CD4-positive, alpha-beta T cell (primary cell): ENCODE measurements around the gene SUMF1. TPM values are rescaled to one million over a fixed set of nuclear protein-coding genes. Genes with fewer than 3 reads are reported as not detected.

ENCODE experiments used
- ATAC-seq: fragments of 200-7000 bp; cut with Tn5 transposase; one replicate; pipeline ENCODE4 v1.10.0; 2022; ENCODE audit warnings: mild to moderate bottlenecking; ENCODE audit not compliant: poor library complexity
- CTCF ChIA-PET: fragments of 350-600 bp; sonication (Branson Sonifier 250); formaldehyde crosslinking; loops from one replicate; lab custom pipeline; 2021; ENCODE audit warnings: antibody characterized with exemption, inconsistent platforms; lab: Charles Lee
- POLR2A ChIA-PET: fragments of 350-600 bp; sonication (Branson Sonifier 250); formaldehyde crosslinking; loops from one replicate; lab custom pipeline; 2021; ENCODE audit warnings: antibody characterized with exemption, inconsistent platforms; lab: Charles Lee
- DNase-seq, 14 experiments: peaks; one replicate each; pipeline ENCODE4 v3.0.0-alpha.2; 2013 to 2020; ENCODE audit warnings: mixed read lengths in 2 of 14
- H3K27ac ChIP-seq, 2 donors: one replicate each; pipeline versions ENCODE4 v1.5.1 to v1.7.0; 2013; ENCODE audit warnings: low read length in 2 of 2, low read depth in 1 of 2, mild to moderate bottlenecking in 1 of 2
- H3K27me3 ChIP-seq, 2 experiments: 1 replicate in 1 of 2; 2 replicates in 1 of 2; pipeline versions ENCODE4 v1.6.1 to v1.7.0; 2013; ENCODE audit warnings: low read length in 2 of 2, control low read depth in 1 of 2, mild to moderate bottlenecking in 1 of 2, moderate library complexity in 1 of 2; ENCODE audit not compliant: insufficient read depth in 2 of 2, control insufficient read depth in 1 of 2
- H3K36me3 ChIP-seq: one replicate; pipeline ENCODE4 v1.6.1; 2013; ENCODE audit warnings: low read length, control low read depth; ENCODE audit not compliant: insufficient read depth
- H3K4me1 ChIP-seq: one replicate; pipeline ENCODE4 v1.6.1; 2013; ENCODE audit warnings: low read length, control low read depth; ENCODE audit not compliant: insufficient read depth
- H3K4me3 ChIP-seq: one replicate; pipeline ENCODE4 v1.5.1; 2013; ENCODE audit warnings: mild to moderate bottlenecking, low read length, moderate library complexity
- H3K9me3 ChIP-seq, 2 experiments: 1 replicate in 1 of 2; 2 replicates in 1 of 2; pipeline versions ENCODE4 v1.6.1 to v1.7.0; 2013; ENCODE audit warnings: low read length in 2 of 2, mild to moderate bottlenecking in 2 of 2, control low read depth in 1 of 2, moderate library complexity in 1 of 2; ENCODE audit not compliant: control insufficient read depth in 1 of 2, insufficient read depth in 1 of 2
- H3K27ac Mint-ChIP-seq: one replicate; pipeline ENCODE4 v1.8.0; 2020; ENCODE audit warnings: mixed read lengths
- H3K27me3 Mint-ChIP-seq: one replicate; pipeline ENCODE4 v1.8.0; 2021; ENCODE audit warnings: mixed read lengths
- H3K36me3 Mint-ChIP-seq: one replicate; pipeline ENCODE4 v1.8.0; 2021; ENCODE audit warnings: low read depth, mixed read lengths
- H3K4me1 Mint-ChIP-seq: one replicate; pipeline ENCODE4 v1.8.0; 2021; ENCODE audit warnings: low read depth, mixed read lengths
- H3K4me3 Mint-ChIP-seq: one replicate; pipeline ENCODE4 v1.8.0; 2020; ENCODE audit warnings: mild to moderate bottlenecking, mixed read lengths
- H3K9me3 Mint-ChIP-seq: one replicate; pipeline ENCODE4 v1.8.0; 2020; ENCODE audit warnings: mixed read lengths
- CTCF ChIP-seq: fragments of 200-600 bp; IDR thresholded peaks from one replicate; pipeline ENCODE4 v1.8.0; 2022; ENCODE audit warnings: antibody characterized with exemption, mild to moderate bottlenecking
- intact Hi-C, 2 experiments: fragments of 100-400 bp; cut with DNase I in 1 of 2; cut with micrococcal nuclease in 1 of 2; formaldehyde crosslinking; loops; one replicate each; pipeline versions ENCODE4 v1.15.1 to v1.9.0; 2023 to 2025; cut with DNase I, micrococcal nuclease
- total RNA-seq, 174 experiments: library from RNA in 2 of 174; stranded (reverse) in 2 of 174; gene quantifications; one replicate each; pipeline ENCODE4 v1.2.3 and lab custom pipeline; 2021 to 2026

The SUMF1 gene
- total RNA-seq, 2 experiments from 2014 or later = 7.0 to 8.1 TPM

GRCh38 chr3:4336850-4337546, 130.1 kb downstream of the SUMF1 start:
- no peak for TF ChIP-seq CTCF
- ChIA-PET CTCF (no interaction called here), POLR2A (no interaction called here)
- Mint-ChIP-seq H3K27ac (no peak overlapping the region), H3K4me3 (no peak overlapping the region), H3K27me3 (no peaks in the 10 kb centered on the region), H3K4me1 (no peaks in the 10 kb centered on the region), H3K36me3 (no peaks in the 10 kb centered on the region), H3K9me3 (no peaks in the 10 kb centered on the region)
- no peak overlapping the region for H3K4me3 ChIP-seq
- no peaks in the 10 kb centered on the region for H3K36me3 ChIP-seq
- intact Hi-C loops = no loop called here
- DNase-seq (no peak), ATAC-seq (no peak)
- no peaks in the 10 kb centered on the region for H3K4me1 ChIP-seq
- no peaks in the 10 kb centered on the region for H3K27me3 ChIP-seq
- no peak overlapping the region for H3K27ac ChIP-seq
- H3K9me3 ChIP-seq = no peaks in the 10 kb centered on the region

DNA sequence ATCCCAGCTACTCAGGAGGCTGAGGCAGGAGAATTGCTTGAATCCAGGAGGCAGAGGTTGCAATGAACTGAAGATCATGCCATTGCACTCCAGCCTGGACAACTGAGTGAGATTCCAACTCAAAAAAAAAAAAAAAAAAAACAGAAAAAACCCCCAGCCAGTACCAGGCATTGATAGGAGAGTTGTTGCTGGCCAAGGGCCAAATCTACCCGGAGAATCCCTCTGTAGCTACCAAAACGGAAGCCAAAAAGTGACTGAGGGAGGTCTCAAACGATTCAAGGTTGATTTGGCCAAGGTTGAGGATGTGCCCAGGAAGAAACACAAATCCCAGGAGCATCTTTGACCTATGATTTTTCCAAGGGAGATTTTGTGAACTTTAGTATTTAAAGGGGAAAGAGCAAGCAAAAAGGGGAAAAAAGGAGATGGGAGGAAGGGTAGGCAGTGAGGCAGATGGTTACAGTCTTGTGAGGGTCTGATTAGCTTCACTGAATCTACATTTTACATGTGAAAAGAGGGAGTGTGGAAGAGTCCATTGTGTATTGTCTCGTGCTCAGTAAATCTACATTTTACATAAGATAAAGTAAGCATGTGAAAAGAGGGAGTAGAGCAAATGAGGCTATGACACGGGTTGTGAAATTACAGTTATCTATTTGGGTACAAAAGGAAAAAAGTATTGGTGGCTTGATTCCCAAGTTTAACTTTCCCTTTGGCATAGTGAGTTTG, 131.1 kb downstream of the SUMF1 start:
- DNase-seq (no peak), ATAC-seq (no peak)
- Histone ChIP-seq H3K36me3 (no peaks in the 10 kb centered on the region), H3K27ac (no peak overlapping the region), H3K9me3 (no peaks in the 10 kb centered on the region), H3K27me3 (no peaks in the 10 kb centered on the region), H3K4me1 (no peaks in the 10 kb centered on the region), H3K4me3 (no peak overlapping the region)
- no peaks in the 10 kb centered on the region for H3K36me3 Mint-ChIP-seq
- POLR2A ChIA-PET = interaction anchor here (0.6 kb wide), 1 partner anchor 38 kb away, joined by 3 read pairs; no protein-coding TSS in a partner anchor
- no peaks in the 10 kb centered on the region for H3K27me3 Mint-ChIP-seq
- H3K27ac Mint-ChIP-seq = no peak overlapping the region
- no peaks in the 10 kb centered on the region for H3K9me3 Mint-ChIP-seq
- no peak for TF ChIP-seq CTCF
- no peak overlapping the region for H3K4me3 Mint-ChIP-seq
- H3K4me1 Mint-ChIP-seq = no peaks in the 10 kb centered on the region
- CTCF ChIA-PET = no interaction called here
- intact Hi-C loops = no loop called here

GRCh38 chr3:4334548-4334947, 132.5 kb downstream of the SUMF1 start:
- ATAC-seq (no peak), DNase-seq (no peak)
- CTCF ChIA-PET = no interaction called here
- intact Hi-C loops = no loop called here
- POLR2A ChIA-PET = interaction anchor here (0.6 kb wide), 1 partner anchor 727 kb away, joined by 3 read pairs; no protein-coding TSS in a partner anchor
- Mint-ChIP-seq H3K4me3 (no peak overlapping the region), H3K27ac (no peak overlapping the region), H3K36me3 (peaks cover 8% of the 10 kb centered on the region), H3K4me1 (no peaks in the 10 kb centered on the region), H3K27me3 (no peaks in the 10 kb centered on the region), H3K9me3 (peaks cover 4% of the 10 kb centered on the region)
- H3K27me3 ChIP-seq = no peaks in the 10 kb centered on the region
- no peak for TF ChIP-seq CTCF
- no peak overlapping the region for H3K4me3 ChIP-seq
- H3K4me1 ChIP-seq = no peaks in the 10 kb centered on the region
- peaks cover under 1 to 5% of the 10 kb centered on the region in 2 experiments for H3K9me3 ChIP-seq
- H3K36me3 ChIP-seq = no peaks in the 10 kb centered on the region
- H3K27ac ChIP-seq = no peak overlapping the region
